ENCODE measurements around the gene SLC35B3. TPM values are rescaled to one million over a fixed set of nuclear protein-coding genes. Genes with fewer than 3 reads are reported as not detected.

Gene SLC35B3
- total RNA-seq, result 14.0 and 17.5 TPM in 2 replicates

- H3K27me3 ChIP-seq (ENCODE audit: control insufficient read depth, insufficient read depth, low read length), result no peaks in the 10 kb centered on the region
- peak; percentile 56 for DNase-seq (ENCODE audit: low read depth)
- no peak for TF ChIP-seq CTCF (IDR thresholded peaks at IDR 0.05; ENCODE audit: insufficient read depth, low read length, poor library complexity, severe bottlenecking)
- no peaks in the 10 kb centered on the region for H3K36me3 ChIP-seq (ENCODE audit: control insufficient read depth, insufficient read depth, low read length)
- H3K4me3 ChIP-seq (ENCODE audit: low read depth, low read length), result peak within 1 kb of the TSS; percentile 99
Observed at GRCh38 chr6:8435093-8435844, at the start of gene SLC35B3. TSS of gene SLC35B3 (minus strand) at chr6:8435545.

DNA sequence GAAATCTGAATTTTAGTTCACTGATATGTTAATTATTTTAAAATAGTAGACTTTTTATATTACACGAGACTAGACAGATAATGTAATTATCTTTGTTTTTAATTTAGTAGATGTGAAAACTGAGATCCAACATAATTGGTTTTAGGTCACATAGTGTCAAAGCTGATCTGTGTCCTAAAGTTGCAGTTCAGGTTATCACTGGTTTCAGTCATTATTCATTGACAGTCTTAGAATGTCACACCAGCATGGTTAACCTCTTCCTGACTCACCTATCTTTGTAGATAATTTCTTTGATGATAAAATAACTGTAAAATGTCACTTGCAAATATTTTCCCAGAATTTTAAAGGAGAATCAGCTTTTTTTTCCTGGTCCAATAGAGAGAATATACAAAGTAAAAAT, 48.3 kb upstream of the SLC35B3 start:
- TF ChIP-seq CTCF (IDR thresholded peaks at IDR 0.05; ENCODE audit: insufficient read depth, low read length, poor library complexity, severe bottlenecking), result no peak
- Histone ChIP-seq H3K27me3 (ENCODE audit: control insufficient read depth, insufficient read depth, low read length) (no peaks in the 10 kb centered on the region), H3K36me3 (ENCODE audit: control insufficient read depth, insufficient read depth, low read length) (no peaks in the 10 kb centered on the region), H3K4me3 (ENCODE audit: low read depth, low read length) (no peak overlapping the region)
- no peak for DNase-seq (ENCODE audit: low read depth)

DNA sequence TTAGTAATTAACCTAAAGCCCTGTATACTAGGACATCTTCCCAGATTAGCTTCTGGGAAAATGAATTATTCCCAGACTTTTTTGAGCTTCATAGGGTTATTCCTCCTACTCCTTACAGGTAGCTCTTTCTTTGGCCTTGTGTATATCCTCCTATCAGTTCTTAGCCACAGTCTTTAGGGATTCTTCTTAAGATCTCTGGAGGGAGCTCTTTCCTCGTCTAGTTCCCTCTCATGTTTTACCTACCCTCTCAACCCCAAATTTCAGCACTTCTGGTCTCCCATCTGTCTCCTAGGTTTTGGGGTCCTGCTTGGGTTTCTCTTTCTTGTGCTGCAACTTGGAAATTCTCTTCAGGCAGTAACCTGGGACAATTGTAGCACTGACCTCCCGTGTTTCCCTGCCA, 46.4 kb upstream of the SLC35B3 start:
- DNase-seq (ENCODE audit: low read depth), result no peak
- H3K4me3 ChIP-seq (ENCODE audit: low read depth, low read length), result no peak overlapping the region
- no peaks in the 10 kb centered on the region for H3K27me3 ChIP-seq (ENCODE audit: control insufficient read depth, insufficient read depth, low read length)
- no peak for TF ChIP-seq CTCF (IDR thresholded peaks at IDR 0.05; ENCODE audit: insufficient read depth, low read length, poor library complexity, severe bottlenecking)
- H3K36me3 ChIP-seq (ENCODE audit: control insufficient read depth, insufficient read depth, low read length), result no peaks in the 10 kb centered on the region

DNA sequence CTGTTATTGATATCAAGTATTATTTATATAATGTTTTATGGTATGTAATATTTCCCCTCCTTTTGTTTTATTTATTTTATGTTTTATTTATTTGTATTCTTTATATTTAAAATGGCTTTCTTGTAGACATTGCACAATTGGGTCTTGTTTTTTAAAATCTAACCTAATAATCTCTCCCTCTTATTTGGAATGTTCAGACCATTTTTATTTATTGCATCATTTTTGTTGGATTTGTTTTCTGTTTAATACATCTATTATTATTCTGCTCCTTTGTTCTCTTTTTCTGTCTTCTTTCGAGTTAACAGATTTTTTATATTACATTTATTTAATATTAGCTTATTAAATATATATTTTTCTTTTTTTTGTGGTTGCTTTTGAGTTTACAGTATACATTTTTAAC, 43.1 kb upstream of the SLC35B3 start:
- no peaks in the 10 kb centered on the region for H3K27me3 ChIP-seq (ENCODE audit: control insufficient read depth, insufficient read depth, low read length)
- no peak overlapping the region for H3K4me3 ChIP-seq (ENCODE audit: low read depth, low read length)
- no peak for TF ChIP-seq CTCF (IDR thresholded peaks at IDR 0.05; ENCODE audit: insufficient read depth, low read length, poor library complexity, severe bottlenecking)
- H3K36me3 ChIP-seq (ENCODE audit: control insufficient read depth, insufficient read depth, low read length), result no peaks in the 10 kb centered on the region
- DNase-seq (ENCODE audit: low read depth), result no peak

- no peaks in the 10 kb centered on the region for H3K27me3 ChIP-seq (ENCODE audit: control insufficient read depth, insufficient read depth, low read length)
- DNase-seq (ENCODE audit: low read depth), result no peak
- H3K36me3 ChIP-seq (ENCODE audit: control insufficient read depth, insufficient read depth, low read length), result no peaks in the 10 kb centered on the region
- no peak overlapping the region for H3K4me3 ChIP-seq (ENCODE audit: low read depth, low read length)
- TF ChIP-seq CTCF (IDR thresholded peaks at IDR 0.05; ENCODE audit: insufficient read depth, low read length, poor library complexity, severe bottlenecking), result no peak
Observed at GRCh38 chr6:8476656-8477055, 41.3 kb upstream of the SLC35B3 start.
